COLO829 (cell line): ENCODE measurements around the gene BCL11B.
"Not testable (repeated sequence)": the region's sequence is repeated elsewhere in the genome, so short reads cannot be mapped to it uniquely, and the experiment has no call there.

Experiments
- DNase-seq: peaks from one replicate; pipeline ENCODE4 v3.0.0; 2012; ENCODE audit warnings: low spot score

The BCL11B gene

DNA sequence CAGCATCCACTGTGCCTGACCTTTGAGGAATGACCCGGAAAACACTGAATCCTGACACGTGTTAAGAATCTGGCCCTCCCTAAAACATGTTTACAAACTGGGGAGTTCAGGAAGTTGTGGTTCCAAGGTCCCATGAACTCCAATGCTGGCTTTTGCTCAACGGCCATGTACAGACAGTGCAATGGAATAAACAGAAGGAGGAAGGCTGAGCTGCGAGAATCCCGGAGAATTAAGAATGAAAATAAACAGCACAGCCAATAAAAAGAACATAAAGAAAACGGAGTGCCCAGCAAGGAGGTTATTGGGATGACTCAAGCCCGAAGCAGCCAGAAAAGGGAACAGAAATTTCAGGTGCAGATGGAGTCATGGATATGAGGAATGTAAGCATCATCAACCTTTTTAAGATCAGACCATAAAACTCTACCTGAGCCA lies 32.3 kb downstream of the BCL11B start:
- no peak for DNase-seq

DNA sequence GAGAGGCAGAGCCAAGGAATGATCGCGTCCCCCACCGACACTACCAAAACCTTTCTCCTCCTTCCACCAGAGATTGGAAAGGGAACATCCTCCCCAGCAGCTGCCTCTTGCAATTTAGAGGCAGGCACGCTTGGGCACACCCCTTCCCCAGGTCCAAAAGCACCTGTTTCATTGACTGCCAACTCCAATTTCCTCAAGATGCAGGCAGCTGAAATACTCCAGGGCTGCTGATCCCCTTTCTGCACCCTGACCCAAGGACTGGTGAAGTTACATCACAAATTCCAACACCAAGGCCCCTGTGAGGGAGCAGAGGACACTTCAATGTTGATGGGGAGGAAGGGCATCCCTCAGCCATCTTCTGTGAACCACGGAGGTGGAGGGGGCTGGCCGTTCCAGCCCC lies 33.8 kb downstream of the BCL11B start:
- no peak for DNase-seq

DNA sequence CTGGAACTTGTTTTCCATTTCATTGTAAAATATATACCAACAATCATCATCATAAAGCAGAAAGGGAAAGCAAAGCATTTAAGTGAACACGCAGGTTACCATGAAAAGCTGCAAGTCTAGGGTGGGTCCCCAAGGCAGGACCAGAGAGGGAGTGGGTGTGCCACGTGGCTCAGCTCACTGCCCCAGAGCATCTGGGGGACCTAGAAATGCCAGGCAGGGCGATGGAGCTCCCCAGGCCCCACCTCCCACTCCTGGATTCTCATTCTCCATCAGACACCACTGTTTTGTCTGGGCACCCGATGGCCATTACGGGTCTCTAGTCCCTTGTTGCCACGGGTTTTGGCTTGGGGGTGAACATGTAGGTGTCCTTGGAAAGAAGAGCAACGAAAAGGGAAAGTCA lies 34.7 kb downstream of the BCL11B start:
- no peak for DNase-seq

DNA sequence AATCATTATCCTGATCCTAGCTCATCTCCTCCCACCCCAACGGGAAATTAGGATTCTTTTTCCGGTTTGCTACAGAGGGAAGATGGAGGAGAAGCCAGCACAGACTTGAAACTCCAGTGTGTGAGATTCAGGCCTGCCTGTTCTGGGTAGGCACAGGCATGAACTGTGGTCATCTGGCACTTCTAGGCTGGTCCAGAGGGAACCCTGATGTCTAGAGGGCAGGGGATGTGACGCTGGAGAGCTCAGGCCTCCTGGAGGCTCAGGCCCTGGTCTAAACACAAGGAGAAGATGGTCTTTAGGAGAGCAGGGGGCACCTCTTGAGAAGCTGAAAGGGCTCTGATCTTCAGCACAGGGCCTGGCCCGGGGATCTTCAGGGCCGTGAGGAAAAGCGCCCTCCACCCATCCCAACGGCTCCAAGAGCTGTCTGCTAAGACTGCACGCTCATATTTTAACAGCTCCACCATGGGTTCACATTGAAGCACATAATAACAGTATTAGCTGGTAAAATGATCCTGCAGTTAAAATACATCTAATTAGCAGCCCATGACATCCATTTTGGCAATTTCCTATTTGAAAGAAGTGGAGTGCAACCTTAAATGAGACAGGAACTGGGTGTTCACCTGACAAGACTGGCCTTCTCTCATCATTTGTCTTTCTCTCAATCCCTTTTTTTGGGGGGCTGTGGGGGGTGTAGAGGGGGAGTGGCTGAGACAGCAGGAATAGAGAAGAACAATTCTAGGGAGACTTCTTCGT lies 35.4 kb downstream of the BCL11B start:
- DNase-seq = no peak

DNA sequence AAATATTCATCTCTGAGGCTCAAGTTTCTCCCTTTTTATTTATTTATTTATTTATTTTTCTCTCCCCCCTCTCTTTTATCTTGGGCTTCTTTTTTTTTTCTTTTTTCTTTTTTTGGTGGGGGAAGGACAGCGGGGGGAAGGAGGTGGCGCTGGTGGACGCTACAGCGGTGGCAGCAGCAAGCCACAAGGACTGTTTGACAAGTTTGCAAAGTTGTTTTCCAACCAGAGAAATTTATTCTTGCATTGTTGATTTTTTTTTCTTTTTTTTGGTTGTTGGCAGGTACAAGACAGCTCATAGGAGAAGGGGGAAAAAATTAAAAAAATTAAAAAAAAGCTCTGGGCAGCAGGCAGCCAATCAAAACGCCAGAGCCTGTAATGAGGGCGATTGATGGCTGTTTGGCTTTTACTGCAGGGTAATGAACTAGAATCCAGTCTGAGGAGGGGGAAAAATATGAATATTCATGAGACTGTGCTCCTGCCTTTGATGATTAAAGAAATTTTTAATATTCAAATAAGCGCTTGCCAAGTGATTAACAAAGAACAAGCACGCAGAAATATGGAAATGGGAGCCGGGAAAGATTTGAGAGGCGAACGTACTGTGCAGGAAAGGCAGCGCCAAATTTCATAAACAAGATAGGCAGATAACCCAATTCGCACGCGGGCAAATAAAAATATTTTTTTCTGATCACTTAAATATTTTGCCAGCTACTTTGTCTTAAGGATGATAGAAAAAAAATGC lies 36.2 kb downstream of the BCL11B start:
- DNase-seq = no peak

DNA sequence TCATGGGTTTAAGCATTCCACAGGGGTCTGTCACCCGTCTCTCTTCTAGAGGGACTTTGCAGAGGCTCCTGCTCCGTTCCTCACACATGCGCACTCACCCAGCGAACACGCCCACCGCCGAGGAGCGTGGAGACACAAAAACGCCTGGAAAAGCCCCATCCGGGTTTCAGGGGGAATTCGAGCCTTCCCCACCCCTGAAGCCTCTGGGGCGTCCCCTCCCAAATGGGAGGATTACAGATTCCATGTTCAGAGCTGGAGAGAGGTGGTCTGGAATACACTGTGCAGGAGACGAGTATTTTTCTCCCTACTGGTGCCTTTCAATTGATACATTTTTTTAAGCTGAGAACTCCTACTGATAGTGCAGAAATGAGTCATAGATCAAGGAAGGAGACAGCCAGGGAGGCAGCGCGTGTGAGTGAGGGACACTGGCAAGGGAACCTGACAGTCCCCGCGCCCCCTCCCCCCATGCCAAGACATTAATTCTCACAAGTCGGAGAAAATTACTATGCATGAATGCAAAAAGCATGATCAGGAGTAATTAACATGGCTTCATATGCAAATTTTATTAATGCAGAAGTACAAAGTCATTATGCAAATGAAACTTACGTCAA lies 36.9 kb downstream of the BCL11B start:
- no peak for DNase-seq

DNA sequence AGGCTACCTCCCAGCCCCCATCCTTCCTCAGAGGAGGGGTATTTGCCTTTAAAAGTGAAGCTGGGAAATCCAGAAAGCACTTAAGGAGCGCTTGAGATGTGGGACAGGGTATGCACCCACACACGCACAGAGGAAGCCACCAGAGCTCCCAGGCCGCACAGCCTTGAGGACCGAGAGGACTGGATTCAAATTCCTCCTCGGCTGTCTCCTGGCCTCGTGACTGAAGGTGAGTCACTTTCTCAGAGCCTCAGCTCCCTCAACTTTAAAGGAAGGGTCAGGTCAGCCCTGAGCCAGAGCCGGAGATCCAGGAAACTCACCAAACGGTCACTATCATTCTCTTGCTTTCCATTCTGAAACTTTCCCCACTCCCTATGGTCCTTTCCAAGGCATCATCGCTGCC lies 37.6 kb downstream of the BCL11B start:
- DNase-seq = no peak

DNA sequence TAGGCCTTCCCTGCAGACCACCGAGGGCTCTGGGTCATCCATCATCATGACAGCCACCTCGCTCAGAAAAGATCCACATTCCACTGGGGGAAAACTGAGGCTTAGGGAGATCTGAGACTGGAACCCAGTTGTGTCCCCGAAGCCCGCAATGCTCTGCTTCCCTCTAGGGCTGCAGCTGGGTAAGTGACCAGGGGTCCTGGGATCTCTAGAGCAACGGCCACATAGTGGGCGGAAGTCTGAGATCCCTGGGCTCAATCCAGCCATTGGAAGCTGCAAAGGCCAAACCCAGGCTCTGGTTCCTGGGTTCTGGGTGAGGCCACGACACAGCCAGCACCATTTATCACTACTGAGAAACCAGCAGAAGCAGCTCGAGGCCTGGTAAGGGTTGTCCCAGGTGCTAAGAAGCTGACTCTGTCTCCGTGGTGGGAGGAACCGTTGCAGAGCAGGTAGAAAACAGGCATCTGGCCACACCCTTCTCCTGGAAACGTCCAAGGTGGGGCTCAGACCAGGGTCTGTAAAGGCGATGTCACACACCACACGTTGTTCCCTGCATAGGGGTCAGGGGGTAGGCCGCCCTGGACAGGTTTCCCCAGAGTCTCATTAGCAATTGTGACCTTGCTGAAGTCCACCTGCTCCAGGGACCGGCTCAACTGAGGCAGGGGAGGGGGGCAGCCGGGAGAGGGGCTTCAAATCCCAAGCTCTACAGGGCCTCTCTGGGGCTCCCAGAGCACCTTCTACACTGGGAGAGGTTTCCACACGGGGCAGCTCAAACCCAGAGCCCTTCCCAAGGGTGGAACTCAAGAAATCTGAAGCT lies 38.6 kb downstream of the BCL11B start:
- DNase-seq = no peak

DNA sequence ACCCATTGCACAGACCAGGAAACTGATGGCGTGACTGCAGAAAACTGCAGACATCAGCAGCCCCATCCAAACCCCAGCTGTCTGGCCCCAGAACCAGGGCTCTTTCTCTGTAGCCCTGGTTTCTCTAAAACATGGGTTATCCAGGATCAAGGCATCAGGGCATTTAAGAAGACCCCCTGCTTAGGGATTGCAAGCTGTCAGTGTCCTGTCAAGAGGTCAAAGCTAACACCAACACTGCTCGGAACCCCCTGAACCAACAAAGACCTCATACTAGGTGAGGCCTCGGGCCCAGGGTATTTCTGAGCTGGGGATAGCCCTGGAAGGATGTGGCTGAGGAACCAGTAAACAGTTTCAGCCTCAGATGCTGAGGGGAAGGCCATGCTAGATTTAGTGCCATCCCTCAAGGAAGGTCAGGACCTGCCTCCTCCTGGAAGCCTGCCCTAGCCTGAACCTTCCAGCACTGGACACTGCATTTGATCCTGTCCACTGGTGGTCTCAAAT lies 39.2 kb downstream of the BCL11B start:
- DNase-seq = no peak

DNA sequence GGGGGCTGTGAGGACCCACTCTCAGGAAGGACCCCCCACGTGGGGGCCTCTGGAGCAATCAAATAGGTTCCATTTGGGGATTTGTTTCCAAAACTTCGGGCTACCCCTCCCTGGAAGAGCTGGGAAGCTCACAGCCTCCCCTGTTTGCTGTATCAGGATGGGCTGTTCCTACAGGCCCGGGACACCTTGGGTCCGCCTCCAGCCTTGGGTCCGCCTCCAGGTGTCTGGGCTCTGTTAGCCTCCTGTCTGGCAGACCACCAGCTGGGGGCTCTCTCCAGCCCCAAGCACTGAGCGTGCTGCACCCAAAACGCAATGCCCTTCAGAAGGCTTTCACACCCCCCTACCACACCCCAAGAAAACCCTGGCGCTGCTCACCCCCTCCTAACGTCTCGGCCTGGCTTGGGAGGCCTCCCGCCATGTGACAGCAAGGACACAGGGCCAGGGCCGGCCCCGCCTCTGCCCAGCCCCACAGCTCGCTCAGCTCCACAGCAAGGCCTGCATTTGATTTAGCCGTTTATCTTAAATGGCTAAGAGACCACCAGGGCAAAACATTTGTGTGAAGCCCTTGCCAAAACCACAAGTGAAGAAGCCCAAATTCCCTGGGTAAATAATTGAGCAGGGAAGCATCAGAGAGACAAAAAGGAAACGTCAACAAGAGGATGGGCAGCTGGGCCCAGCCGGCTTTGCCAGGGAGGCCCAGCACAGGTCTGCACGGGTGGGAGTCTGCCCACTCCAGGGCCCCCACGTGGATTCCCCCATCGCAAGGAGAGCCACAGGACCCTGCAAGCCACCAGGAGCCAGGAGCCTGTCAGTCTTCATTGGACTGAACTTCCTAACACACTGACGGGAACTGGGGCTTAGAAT lies 39.9 kb downstream of the BCL11B start:
- no peak for DNase-seq

DNA sequence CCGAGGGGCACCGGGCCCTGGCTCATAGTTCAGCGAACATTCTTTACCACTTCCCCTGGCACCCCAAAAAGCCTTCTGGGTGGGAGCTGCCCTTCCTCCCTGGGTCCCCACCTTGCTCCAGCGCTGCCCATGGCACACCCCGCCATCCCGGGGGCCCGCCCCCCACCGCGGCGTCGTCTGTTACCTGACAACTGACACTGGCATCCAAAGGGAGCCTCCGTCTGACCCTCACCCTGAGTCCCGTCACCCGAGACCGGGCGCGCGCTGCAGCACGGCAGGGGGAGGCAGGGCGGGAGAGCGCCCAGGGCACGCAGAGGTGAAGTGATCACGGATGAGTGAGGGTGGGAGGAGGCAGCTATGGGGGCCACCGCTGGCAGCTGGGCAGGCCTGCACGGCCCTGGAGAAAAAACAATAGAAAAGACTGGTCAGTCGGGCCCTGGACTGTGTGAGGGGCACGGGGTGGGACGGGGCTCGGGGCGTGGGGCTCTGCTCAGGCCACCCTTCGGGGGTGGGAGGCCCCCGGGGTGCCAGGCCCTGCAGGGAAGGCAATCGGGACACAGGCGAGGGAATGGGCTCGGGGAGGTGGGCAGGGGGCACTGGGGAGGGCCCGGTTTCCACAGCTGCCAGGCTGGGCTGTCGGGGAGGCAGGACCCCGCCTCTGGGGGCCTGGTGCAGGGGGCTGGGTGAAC lies 40.7 kb downstream of the BCL11B start:
- no peak for DNase-seq

DNA sequence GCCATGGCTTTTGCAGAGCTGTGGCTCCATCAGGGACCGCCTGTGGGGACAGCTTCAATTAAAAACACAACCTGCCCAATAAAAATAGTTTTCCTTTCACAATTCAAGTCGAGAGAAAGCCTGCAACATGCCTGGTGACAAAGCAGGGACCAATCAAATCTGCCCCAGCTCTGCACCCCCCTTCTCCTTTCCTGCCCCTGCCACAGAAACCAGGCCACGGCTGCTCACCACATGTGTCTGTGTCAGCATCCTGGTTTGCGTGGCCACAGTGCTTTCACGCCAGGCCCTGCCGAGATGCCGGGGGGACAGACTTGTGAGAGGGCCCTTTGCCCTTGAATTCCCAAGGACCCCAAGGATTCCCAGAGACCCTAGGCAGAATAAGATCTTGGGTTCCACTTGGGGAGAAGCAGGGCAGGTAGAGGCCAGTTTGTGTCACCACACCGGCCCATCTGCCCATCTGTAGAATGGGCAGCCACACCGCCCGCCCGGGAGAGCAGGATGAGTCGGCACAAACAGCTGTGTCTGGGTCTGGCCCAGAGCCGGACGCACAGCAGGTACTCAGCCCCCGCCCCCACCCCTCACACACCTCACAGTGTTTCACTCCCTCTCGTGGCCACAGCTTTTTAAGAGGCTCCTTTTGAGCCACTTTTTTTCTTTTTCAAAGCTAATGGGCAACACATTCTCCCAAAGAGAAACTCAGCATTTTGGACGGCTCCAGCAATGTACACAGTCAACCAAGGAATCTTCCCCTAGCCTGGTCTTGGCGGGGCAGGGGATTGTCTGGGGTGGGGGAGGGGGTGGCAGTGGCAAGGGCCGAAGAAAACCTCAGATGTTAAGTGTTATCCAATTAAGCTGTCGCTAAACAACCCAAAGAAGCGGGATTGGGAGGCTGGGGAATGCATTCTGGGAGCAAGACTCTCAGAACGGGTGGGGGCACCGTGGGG lies 41.5 kb downstream of the BCL11B start:
- DNase-seq = no peak

DNA sequence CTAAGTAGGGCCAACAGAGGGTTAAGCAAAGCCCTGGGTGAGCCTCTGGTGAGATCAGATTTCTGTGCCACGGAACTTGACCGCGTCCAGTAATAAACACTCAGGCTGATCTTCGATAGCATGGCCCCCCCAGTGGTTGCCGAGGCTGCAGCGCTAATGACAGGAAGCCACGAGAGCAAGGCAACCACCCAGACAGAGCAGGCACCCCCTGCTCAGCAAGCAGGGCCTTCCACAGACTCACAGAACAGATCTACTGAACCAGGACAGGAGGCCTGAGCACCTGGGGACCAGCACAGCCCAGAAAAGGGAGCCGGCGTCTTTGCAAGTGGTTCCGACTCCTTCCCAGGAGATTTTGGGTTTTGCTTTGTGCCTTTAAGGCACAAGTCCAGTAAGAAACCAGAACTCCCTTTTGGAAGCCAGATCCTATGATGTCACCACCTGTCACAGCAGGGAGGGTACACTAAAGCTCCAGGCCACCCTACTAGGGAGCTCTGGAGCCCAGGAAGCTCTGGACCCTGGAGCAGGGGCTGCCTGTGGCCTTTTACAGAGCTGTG lies 42.3 kb downstream of the BCL11B start:
- no peak for DNase-seq

DNA sequence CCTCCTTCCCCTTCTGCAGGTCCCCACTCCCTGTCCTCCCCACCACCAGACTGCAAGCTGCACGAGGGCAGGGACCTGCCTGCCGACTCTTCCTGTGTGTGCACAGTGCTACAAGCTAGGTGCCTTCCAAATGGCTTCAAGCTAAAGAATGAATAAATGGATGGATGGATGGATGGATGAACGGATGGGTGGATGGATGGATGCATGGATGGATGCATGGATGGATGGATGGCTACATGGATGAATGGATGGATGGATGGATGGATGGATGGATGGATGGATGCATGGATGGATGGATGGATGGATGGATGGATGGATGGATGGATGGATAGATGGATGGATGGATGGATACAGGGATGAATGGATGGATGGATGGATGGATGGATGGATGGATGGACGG lies 43.2 kb downstream of the BCL11B start:
- not testable (repeated sequence) for DNase-seq

DNA sequence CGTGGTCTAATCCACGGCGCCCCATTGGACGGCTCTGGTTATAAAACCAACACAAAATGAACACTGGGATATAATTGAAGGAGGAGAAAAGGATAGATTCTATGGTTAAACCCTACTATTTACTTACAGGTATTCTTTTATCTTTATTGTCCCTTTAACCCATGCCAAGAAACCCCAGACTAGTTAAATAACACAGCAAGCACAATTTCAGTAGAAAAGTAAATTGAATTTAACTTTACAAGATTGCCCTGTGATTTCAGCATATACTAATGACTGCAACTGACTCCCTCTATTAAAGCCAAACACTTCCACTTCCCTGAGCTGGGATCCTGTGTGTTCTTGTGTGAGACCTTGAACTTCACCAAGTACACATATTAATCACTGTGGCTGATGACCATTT lies 45.3 kb downstream of the BCL11B start:
- no peak for DNase-seq

DNA sequence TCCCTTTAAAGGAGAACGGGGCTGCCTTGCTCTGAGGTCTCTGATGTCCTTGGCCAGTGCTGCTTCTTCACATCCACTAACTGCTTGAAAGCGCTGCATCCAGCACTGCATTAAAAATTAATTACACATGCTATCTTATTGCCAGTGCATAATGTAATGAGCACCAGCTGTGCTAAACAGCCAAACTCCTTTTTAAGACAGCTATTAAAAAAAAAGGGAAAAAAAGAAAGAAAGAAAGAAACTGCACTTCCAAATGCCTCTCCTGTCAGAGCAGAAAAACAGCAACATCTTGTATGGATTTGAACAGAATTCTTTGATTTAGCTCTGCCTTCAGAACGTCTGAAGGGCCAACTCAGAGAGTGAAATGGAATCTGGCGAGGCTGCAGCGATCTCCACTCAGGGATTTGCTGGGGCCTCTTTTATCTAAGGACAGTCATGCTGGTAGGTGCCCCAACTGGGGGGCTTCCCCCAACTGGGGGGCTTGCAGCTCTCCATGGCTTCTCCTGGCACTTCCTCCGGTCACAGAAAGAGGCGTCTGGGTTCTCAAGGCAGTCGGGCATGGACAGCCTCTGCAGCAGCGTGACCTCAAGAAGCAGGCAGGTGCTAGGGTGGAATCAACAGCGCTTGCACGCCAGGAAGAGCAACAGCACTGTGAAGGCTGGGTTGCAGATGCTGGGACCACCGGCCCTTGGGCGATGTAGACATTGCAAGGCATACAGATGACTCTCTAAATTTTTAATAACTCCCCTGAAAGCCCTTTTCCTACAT lies 46.4 kb downstream of the BCL11B start:
- no peak for DNase-seq

DNA sequence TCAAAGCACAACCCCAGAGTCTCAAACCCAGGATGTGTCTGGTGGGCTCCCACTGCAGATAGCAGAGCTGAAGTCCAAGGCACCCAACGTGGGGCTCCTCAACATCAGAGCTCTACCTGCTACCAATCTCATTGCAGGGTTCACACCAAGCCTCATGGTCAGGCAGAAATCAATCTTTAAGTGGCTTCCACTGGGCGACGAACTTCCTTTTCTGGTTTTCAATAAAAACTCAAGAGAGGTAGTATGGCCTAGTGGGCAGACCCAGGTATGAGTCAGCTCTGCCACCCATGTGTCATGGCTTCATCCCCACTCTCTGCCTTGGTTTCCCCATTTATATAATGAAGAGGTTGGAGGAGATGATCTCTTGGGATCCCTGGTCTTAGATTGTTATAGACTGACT lies 47.0 kb downstream of the BCL11B start:
- no peak for DNase-seq
